ENCODE results near the gene FOXF2.

The FOXF2 gene

GRCh38 chr6:1378065-1379016, 11.0 kb upstream of the FOXF2 start:
- no peak for DNase-seq (ENCODE audit: low read depth in 2 of 2)

- DNase-seq (ENCODE audit: low read depth in 2 of 2), result no peak
Measured at GRCh38 chr6:1379017-1379787, 10.2 kb upstream of the FOXF2 start.

- DNase-seq (ENCODE audit: low read depth in 2 of 2), result no peak
Measured at GRCh38 chr6:1379788-1380147, 9.6 kb upstream of the FOXF2 start.

- DNase-seq (ENCODE audit: low read depth in 2 of 2), result no peak
Measured at GRCh38 chr6:1380625-1381427, 8.6 kb upstream of the FOXF2 start.

GRCh38 chr6:1381481-1382330, 7.7 kb upstream of the FOXF2 start:
- peak in 1 of 2 donors; percentile 23 for DNase-seq (ENCODE audit: low read depth in 2 of 2)

GRCh38 chr6:1382331-1382882, 7.0 kb upstream of the FOXF2 start:
- DNase-seq (ENCODE audit: low read depth in 2 of 2), result no peak

- no peak for DNase-seq (ENCODE audit: low read depth in 2 of 2)
Measured at GRCh38 chr6:1382883-1383728, 6.3 kb upstream of the FOXF2 start.

GRCh38 chr6:1383729-1384548, 5.4 kb upstream of the FOXF2 start:
- DNase-seq (ENCODE audit: low read depth in 2 of 2), result no peak

GRCh38 chr6:1384549-1385128, 4.7 kb upstream of the FOXF2 start:
- no peak for DNase-seq (ENCODE audit: low read depth in 2 of 2)

- DNase-seq (ENCODE audit: low read depth in 2 of 2), result no peak
Measured at GRCh38 chr6:1385129-1386037, 4.0 kb upstream of the FOXF2 start.

GRCh38 chr6:1386038-1386709, 3.2 kb upstream of the FOXF2 start:
- DNase-seq (ENCODE audit: low read depth in 2 of 2), result no peak

GRCh38 chr6:1387538-1387875, 1.9 kb upstream of the FOXF2 start:
- DNase-seq (ENCODE audit: low read depth in 2 of 2), result no peak

- DNase-seq (ENCODE audit: low read depth in 2 of 2), result no peak
Measured at GRCh38 chr6:1387876-1388629, 1.3 kb upstream of the FOXF2 start.

- DNase-seq (ENCODE audit: low read depth in 2 of 2), result no peak
Measured at GRCh38 chr6:1388630-1389368, 577 bp upstream of the FOXF2 start.

- no peak for DNase-seq (ENCODE audit: low read depth in 2 of 2)
Measured at GRCh38 chr6:1390133-1390945, 963 bp downstream of the FOXF2 start.

Measured in stimulated activated CD8-positive, alpha-beta memory T cell treated with anti-CD3 and anti-CD28 coated beads, Interleukin-7, amount 100 ng/mL, for 1 hour (primary cell).